H1 (cell line): ENCODE results near the gene NHSL2. TPM values are rescaled to one million over a fixed set of nuclear protein-coding genes. Genes with fewer than 3 reads are reported as not detected.

ENCODE experiments used
- CTCF ChIA-PET: fragments of 300-600 bp; sonication (Branson Sonifier 250); formaldehyde crosslinking; loops from one replicate; lab custom pipeline; 2021; ENCODE audit not compliant: partially characterized antibody; lab: Charles Lee
- POLR2A ChIA-PET: fragments of 300-600 bp; sonication (Branson Sonifier 250); formaldehyde crosslinking; loops from one replicate; lab custom pipeline; 2021; ENCODE audit warnings: inconsistent platforms; ENCODE audit not compliant: partially characterized antibody; lab: Charles Lee
- DNase-seq, 2 experiments: peaks; one replicate each; pipeline versions ENCODE4 v3.0.0 to v3.0.0-alpha.2; 2010 to 2022; ENCODE audit warnings: low spot score in 2 of 2, low read depth in 1 of 2, mixed read lengths in 1 of 2
- FAIRE-seq: peaks from 2 replicates; lab custom pipeline; 2011; peaks lifted over from hg19 to GRCh38; lab: Jason Lieb, UNC
- H2AFZ ChIP-seq: 2 replicates; pipeline ENCODE4 v1.8.1; 2012; ENCODE audit warnings: low read length, inconsistent platforms
- H2AK5ac ChIP-seq: 2 replicates; pipeline ENCODE4 v1.6.1; 2013; ENCODE audit warnings: low read depth, low read length
- H2BK120ac ChIP-seq: replicated peaks from 2 replicates; pipeline ENCODE3; 2013; ENCODE audit warnings: low read depth, low read length, inconsistent platforms
- H2BK12ac ChIP-seq: 2 replicates; pipeline ENCODE4 v1.6.1; 2013; ENCODE audit warnings: low read depth, low read length
- H2BK15ac ChIP-seq: 2 replicates; pipeline ENCODE4 v1.6.1; 2013; ENCODE audit warnings: low read length
- H2BK20ac ChIP-seq: 2 replicates; pipeline ENCODE4 v1.6.1; 2013; ENCODE audit warnings: low read length
- H2BK5ac ChIP-seq: 2 replicates; pipeline ENCODE4 v1.6.1; 2013; ENCODE audit warnings: low read depth, low read length
- H3K14ac ChIP-seq: 2 replicates; pipeline ENCODE4 v1.6.1; 2013; ENCODE audit warnings: inconsistent platforms; ENCODE audit not compliant: insufficient read length
- H3K18ac ChIP-seq: 2 replicates; pipeline ENCODE4 v1.6.1; 2013; ENCODE audit warnings: low read length; ENCODE audit errors: extremely low read depth
- H3K23ac ChIP-seq: 2 replicates; pipeline ENCODE4 v1.6.1; 2013; ENCODE audit warnings: inconsistent platforms; ENCODE audit not compliant: insufficient read length
- H3K23me2 ChIP-seq: 2 replicates; pipeline ENCODE4 v1.6.1; 2013; ENCODE audit warnings: low read depth, low read length
- H3K27ac ChIP-seq: 2 replicates; pipeline ENCODE4 v1.6.1; 2011; ENCODE audit warnings: low read depth, low read length, inconsistent platforms
- H3K27me3 ChIP-seq, 4 experiments: replicated peaks in 1 of 4; 1 replicate in 1 of 4; 2 replicates in 3 of 4; pipeline versions ENCODE4 v1.6.1 to v1.8.1; 2011 to 2013; ENCODE audit warnings: low read length in 3 of 4, mild to moderate bottlenecking in 3 of 4, inconsistent platforms in 2 of 4, mixed read lengths in 2 of 4, moderate library complexity in 1 of 4; ENCODE audit not compliant: control insufficient read depth in 3 of 4, insufficient read depth in 3 of 4; ENCODE audit errors: extremely low read depth in 1 of 4
- H3K36me3 ChIP-seq, 4 experiments: 2 replicates each; pipeline versions ENCODE4 v1.6.1 to v1.8.1; 2011 to 2013; ENCODE audit warnings: mild to moderate bottlenecking in 4 of 4, low read length in 3 of 4, moderate library complexity in 2 of 4, control low read depth in 1 of 4, inconsistent platforms in 1 of 4; ENCODE audit not compliant: insufficient read depth in 4 of 4, control insufficient read depth in 2 of 4
- H3K4ac ChIP-seq: replicated peaks from 2 replicates; pipeline ENCODE3; 2013; ENCODE audit warnings: low read length, low read depth, mixed read lengths, inconsistent platforms; ENCODE audit not compliant: insufficient read length
- H3K4me1 ChIP-seq, 4 experiments: replicated peaks in 1 of 4; 1 replicate in 1 of 4; 2 replicates in 3 of 4; pipeline versions ENCODE4 v1.6.1 to v1.8.1; 2011 to 2013; ENCODE audit warnings: low read length in 3 of 4, inconsistent platforms in 2 of 4, mixed read lengths in 1 of 4; ENCODE audit not compliant: insufficient read depth in 4 of 4, control insufficient read depth in 3 of 4
- H3K4me2 ChIP-seq, 2 experiments: 2 replicates each; pipeline versions ENCODE4 v1.6.1 to v1.8.1; 2011 to 2013; ENCODE audit warnings: low read depth in 2 of 2, low read length in 2 of 2, control low read depth in 1 of 2, inconsistent platforms in 1 of 2, mild to moderate bottlenecking in 1 of 2; ENCODE audit not compliant: insufficient read depth in 1 of 2
- H3K4me3 ChIP-seq, 4 experiments: fragments of 200-600, 300-600 bp in 1 of 4; sonication (generic), shearing (Covaris generic), sonication (Bioruptor Twin) in 1 of 4; 2 replicates each; pipeline versions ENCODE4 v1.5.1 to v1.8.1; 2011 to 2016; ENCODE audit warnings: low read length in 4 of 4, low read depth in 3 of 4, control low read depth in 2 of 4, inconsistent platforms in 2 of 4, mild to moderate bottlenecking in 2 of 4, mixed read lengths in 1 of 4, moderate library complexity in 1 of 4; ENCODE audit not compliant: insufficient read depth in 2 of 4; ENCODE audit errors: extremely low read depth in 1 of 4
- H3K56ac ChIP-seq: replicated peaks from 2 replicates; pipeline ENCODE3; 2013; ENCODE audit warnings: low read depth, mild to moderate bottlenecking, mixed read lengths, low read length, inconsistent platforms; ENCODE audit not compliant: insufficient read length
- H3K79me1 ChIP-seq: 2 replicates; pipeline ENCODE4 v1.6.1; 2013; ENCODE audit warnings: low read depth, low read length, control low read depth
- H3K79me2 ChIP-seq, 2 experiments: 2 replicates each; pipeline versions ENCODE4 v1.6.1 to v1.8.1; 2012 to 2013; ENCODE audit warnings: low read length in 2 of 2, mild to moderate bottlenecking in 2 of 2, inconsistent platforms in 1 of 2; ENCODE audit not compliant: insufficient read depth in 2 of 2, control insufficient read depth in 1 of 2
- H3K9ac ChIP-seq, 4 experiments: replicated peaks in 1 of 4; 1 replicate in 1 of 4; 2 replicates in 3 of 4; pipeline versions ENCODE4 v1.6.1 to v1.8.1; 2011 to 2013; ENCODE audit warnings: low read depth in 3 of 4, low read length in 3 of 4, control low read depth in 2 of 4, mild to moderate bottlenecking in 2 of 4, moderate library complexity in 2 of 4, inconsistent platforms in 1 of 4; ENCODE audit errors: extremely low read depth in 1 of 4
- H3K9me3 ChIP-seq, 2 experiments: 2 replicates each; pipeline versions ENCODE4 v1.6.1 to v1.8.1; 2012 to 2013; ENCODE audit warnings: mild to moderate bottlenecking in 2 of 2, moderate library complexity in 2 of 2, control low read depth in 1 of 2, inconsistent platforms in 1 of 2, low read depth in 1 of 2, low read length in 1 of 2, mixed read lengths in 1 of 2; ENCODE audit not compliant: insufficient read depth in 2 of 2
- H4K20me1 ChIP-seq, 2 experiments: replicated peaks in 1 of 2; 2 replicates each; pipeline versions ENCODE3 to v1.8.1; 2011 to 2013; ENCODE audit warnings: inconsistent platforms in 2 of 2, low read length in 2 of 2, mild to moderate bottlenecking in 1 of 2; ENCODE audit not compliant: insufficient read depth in 2 of 2, control insufficient read depth in 1 of 2
- H4K5ac ChIP-seq: 2 replicates; pipeline ENCODE4 v1.6.1; 2013; ENCODE audit warnings: low read length, low read depth, mixed read lengths, inconsistent platforms; ENCODE audit not compliant: insufficient read length
- H4K8ac ChIP-seq: 2 replicates; pipeline ENCODE4 v1.8.0; 2013; ENCODE audit warnings: mild to moderate bottlenecking, moderate library complexity, low read length, inconsistent platforms; ENCODE audit not compliant: insufficient read depth; ENCODE audit errors: extremely low read depth
- H4K91ac ChIP-seq: replicated peaks from 2 replicates; pipeline ENCODE3; 2013; ENCODE audit warnings: low read length, mixed read lengths, inconsistent platforms; ENCODE audit not compliant: insufficient read length
- BCL11A ChIP-seq, 2 experiments: IDR thresholded peaks; one replicate each; pipeline ENCODE4 v1.6.1; 2011; ENCODE audit warnings: low read depth in 2 of 2, low read length in 2 of 2, mild to moderate bottlenecking in 2 of 2
- CHD1 ChIP-seq: IDR thresholded peaks from 2 replicates; pipeline ENCODE4 v1.6.1; 2012; ENCODE audit warnings: low read depth, low read length, improper control_type of control experiment
- FOSL1 ChIP-seq: IDR thresholded peaks from 2 replicates; pipeline ENCODE4 v1.6.1; 2011; ENCODE audit warnings: mild to moderate bottlenecking, low read depth, low read length, moderate library complexity; ENCODE audit not compliant: insufficient read depth
- GABPA ChIP-seq: IDR thresholded peaks from 2 replicates; pipeline ENCODE4 v1.6.1; 2011; ENCODE audit warnings: mild to moderate bottlenecking, low read length, moderate library complexity, borderline replicate concordance; ENCODE audit not compliant: insufficient read depth
- KDM4A ChIP-seq: IDR thresholded peaks from one replicate; pipeline ENCODE4 v1.7.1; 2012; ENCODE audit warnings: low read depth, mild to moderate bottlenecking, moderate library complexity, low read length, inconsistent platforms; ENCODE audit not compliant: severe bottlenecking
- MAFK ChIP-seq: IDR thresholded peaks from 2 replicates; pipeline ENCODE4 v1.6.1; 2012; ENCODE audit warnings: low read depth, mild to moderate bottlenecking, improper control_type of control experiment, low read length
- NRF1 ChIP-seq: IDR thresholded peaks from 2 replicates; pipeline ENCODE4 v1.6.1; 2011; ENCODE audit warnings: mild to moderate bottlenecking, low read depth, low read length, improper control_type of control experiment
- RNF2 ChIP-seq: fragments of 200-900, 300-1000 bp; sonication (generic); IDR thresholded peaks from 2 replicates; pipeline ENCODE4 v1.7.1; 2016; ENCODE audit warnings: borderline replicate concordance, low read depth, mild to moderate bottlenecking, antibody characterized with exemption, low read length; ENCODE audit not compliant: poor library complexity, severe bottlenecking; ENCODE audit errors: missing control alignments
- SP2 ChIP-seq: IDR thresholded peaks from 2 replicates; pipeline ENCODE4 v1.6.1; 2012; ENCODE audit warnings: mild to moderate bottlenecking, low read length, inconsistent platforms
- TAF1 ChIP-seq: IDR thresholded peaks from 2 replicates; pipeline ENCODE4 v1.6.1; 2011; ENCODE audit warnings: mild to moderate bottlenecking, low read depth, low read length
- USF2 ChIP-seq: IDR thresholded peaks from 2 replicates; pipeline ENCODE4 v1.6.1; 2011; ENCODE audit warnings: low read length, improper control_type of control experiment
- WGBS, 2 experiments: shearing (Covaris generic) in 1 of 2; methylation state at CpG; one replicate each; pipeline versions ENCODE4 v1.1.6 to v1.1.7; 2013 to 2015; ENCODE audit warnings: low lambda C conversion rate in 2 of 2, mixed read lengths in 2 of 2, inconsistent platforms in 1 of 2, low coverage in 1 of 2, missing lambda C conversion rate in 1 of 2; ENCODE audit not compliant: insufficient replicate concordance in 2 of 2, insufficient coverage in 1 of 2, insufficient read length in 1 of 2; ENCODE audit errors: extremely low coverage in 1 of 2, missing lambda C conversion rate in 1 of 2; 5-methylcytosine and 5-hydroxymethylcytosine counted together
- polyA plus RNA-seq, 7 experiments: library from polyadenylated mRNA; depleted of rRNA in 3 of 7; stranded (reverse) in 5 of 7; unstranded in 2 of 7; fragments of >200 nt in 5 of 7; fragments of 200-250 nt in 2 of 7; gene quantifications; 1 replicate in 5 of 7; 2 replicates in 1 of 7; 4 replicates in 1 of 7; pipeline versions ENCODE4 v1.2.1 to v1.2.3, GENCODE V29; 2011 to 2013; ENCODE audit warnings: missing spikeins in 2 of 7, mixed read lengths in 2 of 7
- total RNA-seq: library from RNA; stranded (reverse); fragmentation: NEBNext Ultra II Directional; extraction: Animal tissue kit (Norgen Biotek cat#: 25700); gene quantifications from 2 replicates; pipeline ENCODE4 v1.2.1, GENCODE V29; 2021

NHSL2 gene
- total and polyA plus RNA-seq, 2 of the 8 experiments (the other 6 are each of a cell fraction or from before 2014, with no cell fraction given): 3.7 to 7.2 TPM

DNA sequence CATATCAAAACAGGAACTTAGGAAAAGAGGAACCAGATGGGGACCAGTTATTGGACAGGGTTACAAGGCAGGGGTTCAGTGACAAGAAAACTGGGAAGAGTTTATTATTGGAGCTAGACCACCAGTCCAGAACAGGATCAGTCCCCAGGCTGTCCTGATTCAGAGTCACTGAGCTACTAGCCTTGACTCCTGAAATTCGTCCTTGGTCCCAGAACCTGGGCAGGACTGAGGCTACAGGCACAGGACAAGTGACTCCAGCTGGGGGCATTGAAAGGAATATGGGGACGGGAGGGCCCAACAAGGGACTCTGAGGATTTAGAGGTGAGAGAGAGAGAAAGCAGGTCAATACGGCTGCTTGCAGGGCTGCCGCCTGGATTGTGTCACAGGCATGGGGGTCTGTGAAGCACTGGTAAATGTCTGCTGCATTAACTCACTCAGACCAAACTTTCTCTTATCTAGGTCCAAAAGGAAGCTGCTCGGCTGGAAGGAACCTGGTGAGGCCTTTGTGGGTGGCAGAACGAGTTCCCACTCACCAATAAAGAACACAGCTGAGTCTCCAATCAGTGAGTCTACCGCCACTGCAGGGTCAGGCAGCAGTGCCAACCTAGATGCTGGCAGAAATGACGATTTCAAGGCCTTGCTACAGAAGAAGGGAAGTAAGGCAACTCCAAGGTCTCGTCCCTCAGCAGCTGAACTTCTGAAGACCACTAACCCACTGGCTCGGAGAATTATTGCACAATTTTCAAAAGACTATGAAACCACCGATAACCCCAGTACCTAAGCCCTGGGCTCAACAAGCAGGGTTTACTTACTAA is 232.4 kb downstream of the NHSL2 start:
- no peak overlapping the region for H2BK12ac ChIP-seq
- FAIRE-seq: no peak
- POLR2A ChIA-PET: no interaction called here
- TF ChIP-seq USF2 (no peak), GABPA (no peak), TAF1 (no peak), MAFK (no peak), KDM4A (no peak), RNF2 (no peak), CHD1 (no peak), BCL11A (IDR thresholded peaks at IDR 0.05; ENCODE audit: low read depth in 2 of 2, low read length in 2 of 2) (no peak), NRF1 (no peak), SP2 (no peak), FOSL1 (no peak)

More for the DNA sequence above, 232.4 kb downstream of the NHSL2 start:
- Histone ChIP-seq H3K4me1 (no peaks in the 10 kb centered on the region), H3K18ac (no peak overlapping the region), H3K27me3 (no peaks in the 10 kb centered on the region), H3K23me2 (no peaks in the 10 kb centered on the region; the same call in 1 of the 2 replicates), H3K23ac (no peak overlapping the region), H2BK15ac (no peak overlapping the region), H3K27ac (no peak overlapping the region), H3K4me3 (no peak overlapping the region), H3K4me2 (no peak overlapping the region), H2BK5ac (no peak overlapping the region), H2BK20ac (no peak overlapping the region), H3K79me2 (no peaks in the 10 kb centered on the region), H4K8ac (no peak overlapping the region), H3K4ac (no peak overlapping the region), H2AK5ac (no peak overlapping the region), H4K20me1 (peaks cover 0 to 3% of the 10 kb centered on the region in 2 experiments), H2BK120ac (no peak overlapping the region), H3K9me3 (no peaks in the 10 kb centered on the region), H4K91ac (no peak overlapping the region), H3K14ac (no peak overlapping the region), H3K9ac (no peak overlapping the region), H3K36me3 (peaks cover 0 to 4% (median 2%) of the 10 kb centered on the region in 4 experiments; a peak in 2 of 8 replicates), H2AFZ (no peak overlapping the region), H3K56ac (no peak overlapping the region), H3K79me1 (no peaks in the 10 kb centered on the region), H4K5ac (no peak overlapping the region)
- DNase-seq: no peak
- WGBS, 2 experiments: 86% methylated on average over 6 of the region's 11 CpGs; no CpG with 5 or more reads in 1 of the 2 experiments
- CTCF ChIA-PET: interaction anchor here (0.6 to 0.7 kb wide), 2 partner anchors 10 to 12 kb away, joined by 3 read pairs; no protein-coding TSS in a partner anchor
